Left ventricle myocardium inferior (tissue), 1 donor: ENCODE results near the gene ARHGAP24. TPM values are rescaled to one million over a fixed set of nuclear protein-coding genes. Genes with fewer than 3 reads are reported as not detected.

Source experiments
- DNase-seq: peaks from one replicate; pipeline ENCODE4 v3.0.0-alpha.2; 2020
- H3K27ac ChIP-seq: fragments of 200-600 bp; replicated peaks from 2 replicates; pipeline ENCODE4 v1.8.0; 2021
- H3K27me3 ChIP-seq: fragments of 200-600 bp; 2 replicates; pipeline ENCODE4 v1.8.0; 2021; ENCODE audit warnings: low read depth
- H3K36me3 ChIP-seq: fragments of 200-600 bp; 2 replicates; pipeline ENCODE4 v1.8.0; 2021
- H3K4me1 ChIP-seq: fragments of 200-600 bp; 2 replicates; pipeline ENCODE4 v1.8.0; 2021
- H3K4me3 ChIP-seq: fragments of 200-600 bp; 2 replicates; pipeline ENCODE4 v1.8.0; 2021; ENCODE audit warnings: mild to moderate bottlenecking, moderate library complexity
- H3K9me3 ChIP-seq: fragments of 200-600 bp; replicated peaks from 2 replicates; pipeline ENCODE4 v1.8.0; 2021
- intact Hi-C: fragments of 100-400 bp; cut with micrococcal nuclease; formaldehyde crosslinking; loops from one replicate; pipeline ENCODE4 v1.11.0; 2022
- long read RNA-seq: library from polyadenylated mRNA; unstranded; transcript quantifications from one replicate; pipeline ENCODE4 v2.0.0, GENCODE V29; 2021
- total RNA-seq: library from RNA; stranded (reverse); fragmentation: NEBNext Ultra II Directional; extraction: Animal tissue kit (Norgen Biotek cat#: 25700); gene quantifications from one replicate; pipeline ENCODE4 v1.2.1, GENCODE V29; 2021
- TF ChIP-seq, protein P1 (sequence below): fragments of 200-600 bp; IDR thresholded peaks from 2 replicates; pipeline ENCODE4 v1.8.0; 2021; ENCODE audit warnings: antibody characterized with exemption, mild to moderate bottlenecking, borderline replicate concordance
- donor health status: DM: no; HTN: yes; CAD: no; lungs with severe emphysema.

ARHGAP24 gene
- 13.7 TPM for total RNA-seq
- long read RNA-seq, partial matches to known transcripts, result 2 of 6 reads
- long read RNA-seq, other reads (novel, unspliced or antisense), result 1 of 6 reads

DNA sequence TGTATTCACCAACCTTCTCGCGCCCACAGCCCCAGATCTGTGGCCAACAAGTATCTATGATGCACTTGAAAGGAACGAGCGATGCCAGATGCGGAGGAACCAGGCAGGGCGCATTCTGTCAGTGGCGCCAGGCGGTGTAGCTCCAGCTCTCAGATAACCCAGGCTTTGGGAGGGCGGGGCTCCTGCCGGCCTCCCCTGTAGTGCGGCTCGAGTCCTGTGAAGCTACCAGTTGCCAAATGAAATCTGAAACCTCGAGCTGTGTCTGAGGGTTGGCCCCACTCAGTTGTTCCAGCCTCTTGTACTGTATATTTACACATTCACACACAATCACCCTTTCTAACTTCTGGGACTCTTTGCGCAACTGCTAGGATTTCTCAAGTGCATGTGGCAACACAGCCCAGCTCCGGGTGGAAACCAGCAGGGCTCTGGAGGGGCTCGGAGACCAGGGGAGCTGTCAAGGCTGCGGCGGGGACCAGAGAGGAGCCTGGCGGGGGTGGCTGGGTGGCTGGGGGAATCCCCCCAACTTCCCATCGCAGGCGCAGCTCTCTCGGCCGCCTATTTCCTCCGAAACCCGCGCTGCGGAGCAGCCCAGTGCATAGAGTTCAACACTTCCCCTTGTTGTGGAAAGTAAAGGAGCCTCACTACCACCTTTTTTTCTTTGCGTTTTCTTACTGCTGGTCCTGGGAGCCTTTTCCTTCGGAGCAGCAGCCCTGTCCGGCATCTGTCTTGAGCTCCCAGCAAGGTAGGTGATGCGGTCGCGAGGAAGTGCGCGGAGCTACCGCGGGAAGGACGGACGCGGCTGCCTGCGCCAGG lies at the start of gene ARHGAP24:
ARHGAP24 (plus strand) TSS at position 333 of the 813 bp plus-strand sequence.
- DNase-seq, result peak; percentile 87
- peak within 1 kb of the TSS; percentile 90 for H3K27ac ChIP-seq
- intact Hi-C loops, result no loop called here
- peaks cover 25% of the 10 kb centered on the region for H3K4me1 ChIP-seq
- TF ChIP-seq, protein P1, sequence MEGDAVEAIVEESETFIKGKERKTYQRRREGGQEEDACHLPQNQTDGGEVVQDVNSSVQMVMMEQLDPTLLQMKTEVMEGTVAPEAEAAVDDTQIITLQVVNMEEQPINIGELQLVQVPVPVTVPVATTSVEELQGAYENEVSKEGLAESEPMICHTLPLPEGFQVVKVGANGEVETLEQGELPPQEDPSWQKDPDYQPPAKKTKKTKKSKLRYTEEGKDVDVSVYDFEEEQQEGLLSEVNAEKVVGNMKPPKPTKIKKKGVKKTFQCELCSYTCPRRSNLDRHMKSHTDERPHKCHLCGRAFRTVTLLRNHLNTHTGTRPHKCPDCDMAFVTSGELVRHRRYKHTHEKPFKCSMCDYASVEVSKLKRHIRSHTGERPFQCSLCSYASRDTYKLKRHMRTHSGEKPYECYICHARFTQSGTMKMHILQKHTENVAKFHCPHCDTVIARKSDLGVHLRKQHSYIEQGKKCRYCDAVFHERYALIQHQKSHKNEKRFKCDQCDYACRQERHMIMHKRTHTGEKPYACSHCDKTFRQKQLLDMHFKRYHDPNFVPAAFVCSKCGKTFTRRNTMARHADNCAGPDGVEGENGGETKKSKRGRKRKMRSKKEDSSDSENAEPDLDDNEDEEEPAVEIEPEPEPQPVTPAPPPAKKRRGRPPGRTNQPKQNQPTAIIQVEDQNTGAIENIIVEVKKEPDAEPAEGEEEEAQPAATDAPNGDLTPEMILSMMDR, result no peak
- no peaks in the 10 kb centered on the region for H3K27me3 ChIP-seq
- no peaks in the 10 kb centered on the region for H3K36me3 ChIP-seq
- H3K4me3 ChIP-seq, result peak within 1 kb of the TSS; percentile 80
- no peaks in the 10 kb centered on the region for H3K9me3 ChIP-seq

DNA sequence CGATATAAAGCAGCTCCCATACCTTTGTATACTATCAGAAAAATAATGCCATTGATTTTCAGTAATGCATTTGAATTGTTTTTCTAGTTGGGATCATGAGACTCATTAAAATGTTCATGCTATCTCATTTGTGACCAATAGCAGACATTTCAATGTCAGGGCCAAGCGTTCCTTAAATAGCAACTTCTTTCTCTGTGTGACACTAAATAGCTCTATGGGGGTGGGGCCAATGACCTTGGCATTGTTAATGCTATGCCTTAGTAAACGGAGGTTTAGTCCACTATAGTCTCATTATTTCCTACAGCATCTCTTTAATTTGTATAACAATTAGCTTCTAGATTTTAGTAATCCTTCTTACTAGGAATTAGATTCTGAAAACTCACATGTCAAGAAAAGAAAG lies 48.6 kb upstream of the ARHGAP24 start:
- DNase-seq, result peak; percentile 18
- intact Hi-C loops, result no loop called here
- TF ChIP-seq, protein P1, result no peak

DNA sequence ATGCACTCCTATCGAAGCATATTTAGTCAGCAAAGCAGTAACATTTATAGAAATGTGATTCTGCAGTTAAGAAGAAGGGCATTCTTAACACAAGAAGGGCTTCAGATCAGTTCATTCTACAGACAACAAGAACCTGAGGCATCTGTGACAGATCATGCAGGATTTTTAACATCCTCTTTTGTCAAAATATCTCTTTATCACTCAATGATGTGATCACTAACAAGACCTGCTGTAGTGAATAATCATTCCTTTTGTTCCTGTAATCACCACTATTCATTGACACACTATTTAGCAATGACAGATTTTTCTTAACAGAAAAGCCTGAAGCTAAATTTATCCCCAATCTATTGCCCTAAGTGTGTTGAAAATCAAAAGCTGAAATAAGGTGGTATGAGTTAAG lies 47.8 kb upstream of the ARHGAP24 start:
- no peaks in the 10 kb centered on the region for H3K9me3 ChIP-seq
- H3K27me3 ChIP-seq, result no peaks in the 10 kb centered on the region
- no peaks in the 10 kb centered on the region for H3K36me3 ChIP-seq
- intact Hi-C loops, result no loop called here
- H3K4me3 ChIP-seq, result no peak overlapping the region
- peaks cover 26% of the 10 kb centered on the region for H3K4me1 ChIP-seq
- H3K27ac ChIP-seq, result no peak overlapping the region
- TF ChIP-seq, protein P1, result no peak
- DNase-seq, result no peak

More for the DNA sequence above, 48.6 kb upstream of the ARHGAP24 start:
- H3K4me1 ChIP-seq, result peaks cover 18% of the 10 kb centered on the region
- no peaks in the 10 kb centered on the region for H3K27me3 ChIP-seq
- no peaks in the 10 kb centered on the region for H3K36me3 ChIP-seq
- no peaks in the 10 kb centered on the region for H3K9me3 ChIP-seq
- H3K4me3 ChIP-seq, result no peak overlapping the region
- peak overlapping the region; percentile 37 for H3K27ac ChIP-seq

DNA sequence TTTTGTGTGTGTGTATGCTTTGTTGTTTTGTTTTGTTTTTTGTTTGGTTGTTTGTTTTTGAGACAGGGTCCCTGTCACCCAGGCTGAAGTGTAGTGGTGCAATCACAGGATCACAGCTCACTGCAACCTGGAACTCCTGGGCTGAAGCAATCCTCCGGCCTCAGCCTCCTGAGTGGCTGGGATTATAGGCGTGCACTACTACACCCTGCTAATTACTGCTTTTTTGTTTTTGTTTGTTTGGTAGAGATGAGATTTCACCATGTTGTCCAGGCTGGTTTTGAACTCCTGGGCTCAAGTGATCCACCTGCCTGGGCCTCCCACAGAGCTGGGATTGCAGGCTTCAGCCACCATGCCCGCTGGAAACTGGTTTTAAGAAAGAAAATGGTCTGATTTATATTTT lies 44.7 kb upstream of the ARHGAP24 start:
- no peaks in the 10 kb centered on the region for H3K36me3 ChIP-seq
- H3K4me1 ChIP-seq, result peaks cover 28% of the 10 kb centered on the region
- no peak overlapping the region for H3K4me3 ChIP-seq
- no peaks in the 10 kb centered on the region for H3K27me3 ChIP-seq
- H3K27ac ChIP-seq, result no peak overlapping the region
- no peak for DNase-seq
- intact Hi-C loops, result no loop called here
- H3K9me3 ChIP-seq, result no peaks in the 10 kb centered on the region
- TF ChIP-seq, protein P1, result no peak

DNA sequence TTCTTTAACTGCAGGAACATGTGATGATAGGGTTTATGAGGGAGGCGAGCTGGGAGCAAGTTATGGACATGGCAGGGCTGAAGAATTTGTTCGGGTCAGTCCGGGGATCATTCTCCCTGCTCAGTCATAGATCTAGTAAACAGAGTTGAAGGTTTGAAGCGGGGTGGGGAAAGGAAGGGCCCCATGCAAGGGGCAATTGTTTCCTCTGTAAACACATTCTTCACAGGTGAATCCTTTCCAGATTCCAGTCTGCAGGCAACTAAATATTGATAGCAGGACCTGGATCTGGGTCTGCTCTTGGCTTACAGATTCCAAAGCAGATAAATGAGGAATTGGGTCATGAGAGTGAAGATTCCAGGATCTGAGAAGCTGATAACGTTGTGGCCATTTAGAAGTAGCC lies 44.3 kb upstream of the ARHGAP24 start:
- intact Hi-C loops, result no loop called here
- H3K4me3 ChIP-seq, result no peak overlapping the region
- no peaks in the 10 kb centered on the region for H3K27me3 ChIP-seq
- no peak overlapping the region for H3K27ac ChIP-seq
- H3K36me3 ChIP-seq, result no peaks in the 10 kb centered on the region
- no peak for DNase-seq
- peaks cover 28% of the 10 kb centered on the region for H3K4me1 ChIP-seq
- H3K9me3 ChIP-seq, result no peaks in the 10 kb centered on the region
- TF ChIP-seq, protein P1, result no peak
